H1 (cell line): ENCODE measurements around the gene DYRK1A.

Experiments
- ASH2L ChIP-seq: fragments of 200-600, 300-600 bp; sonication (generic); IDR thresholded peaks from one replicate; pipeline ENCODE4 v1.7.1; 2017; ENCODE audit warnings: low read length
- CHD2 ChIP-seq: IDR thresholded peaks from 2 replicates; pipeline ENCODE4 v1.6.1; 2012; ENCODE audit warnings: low read length, improper control_type of control experiment
- POLR2A ChIP-seq, 2 experiments: IDR thresholded peaks; 1 replicate in 1 of 2; 2 replicates in 1 of 2; pipeline ENCODE4 v1.6.1; 2011; ENCODE audit warnings: low read depth in 2 of 2, low read length in 2 of 2, mild to moderate bottlenecking in 2 of 2; ENCODE audit errors: control extremely low read depth in 1 of 2
- POLR2AphosphoS5 ChIP-seq: IDR thresholded peaks from 2 replicates; pipeline ENCODE4 v1.6.1; 2011; ENCODE audit warnings: low read depth, low read length
- YY1 ChIP-seq: IDR thresholded peaks from 2 replicates; pipeline ENCODE4 v1.6.1; 2011; ENCODE audit warnings: low read depth, mild to moderate bottlenecking, low read length
- TF ChIP-seq, protein P1 (sequence below), 3 experiments: IDR thresholded peaks; 1 replicate in 2 of 3; 2 replicates in 1 of 3; pipeline versions ENCODE4 v1.5.1 to v1.6.1; 2011; ENCODE audit warnings: low read length in 3 of 3, mild to moderate bottlenecking in 3 of 3, inconsistent platforms in 2 of 3, low read depth in 1 of 3, moderate library complexity in 1 of 3; ENCODE audit not compliant: insufficient read depth in 1 of 3; ENCODE audit errors: control extremely low read depth in 1 of 3

DNA sequence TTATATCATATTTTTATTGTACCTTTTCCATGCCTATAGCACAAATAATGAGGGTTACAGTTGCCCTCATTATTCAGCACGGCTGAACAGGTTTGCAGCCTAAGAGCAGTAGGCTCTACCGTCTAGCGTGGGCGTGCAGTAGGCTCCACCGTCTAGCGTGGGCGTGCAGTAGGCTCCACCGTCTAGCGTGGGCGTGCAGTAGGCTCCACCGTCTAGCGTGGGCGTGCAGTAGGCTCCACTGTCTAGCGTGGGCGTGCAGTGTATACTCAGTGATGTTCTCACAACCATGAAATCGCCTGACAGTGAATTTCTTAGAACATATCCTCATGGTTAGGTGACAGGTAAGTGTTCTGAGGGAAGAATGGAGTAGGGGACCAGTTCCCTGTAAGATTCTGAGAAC, 84.9 kb downstream of the DYRK1A start:
- TF ChIP-seq, protein P1, sequence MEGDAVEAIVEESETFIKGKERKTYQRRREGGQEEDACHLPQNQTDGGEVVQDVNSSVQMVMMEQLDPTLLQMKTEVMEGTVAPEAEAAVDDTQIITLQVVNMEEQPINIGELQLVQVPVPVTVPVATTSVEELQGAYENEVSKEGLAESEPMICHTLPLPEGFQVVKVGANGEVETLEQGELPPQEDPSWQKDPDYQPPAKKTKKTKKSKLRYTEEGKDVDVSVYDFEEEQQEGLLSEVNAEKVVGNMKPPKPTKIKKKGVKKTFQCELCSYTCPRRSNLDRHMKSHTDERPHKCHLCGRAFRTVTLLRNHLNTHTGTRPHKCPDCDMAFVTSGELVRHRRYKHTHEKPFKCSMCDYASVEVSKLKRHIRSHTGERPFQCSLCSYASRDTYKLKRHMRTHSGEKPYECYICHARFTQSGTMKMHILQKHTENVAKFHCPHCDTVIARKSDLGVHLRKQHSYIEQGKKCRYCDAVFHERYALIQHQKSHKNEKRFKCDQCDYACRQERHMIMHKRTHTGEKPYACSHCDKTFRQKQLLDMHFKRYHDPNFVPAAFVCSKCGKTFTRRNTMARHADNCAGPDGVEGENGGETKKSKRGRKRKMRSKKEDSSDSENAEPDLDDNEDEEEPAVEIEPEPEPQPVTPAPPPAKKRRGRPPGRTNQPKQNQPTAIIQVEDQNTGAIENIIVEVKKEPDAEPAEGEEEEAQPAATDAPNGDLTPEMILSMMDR (IDR thresholded peaks at IDR 0.05; ENCODE audit: control extremely low read depth in 1 of 3, insufficient read depth in 1 of 3, low read depth in 1 of 3, low read length in 3 of 3), result no peak
- no peak for TF ChIP-seq CHD2
- no peak for TF ChIP-seq POLR2A (IDR thresholded peaks at IDR 0.05; ENCODE audit: control extremely low read depth in 1 of 2, low read depth in 2 of 2, low read length in 2 of 2)
- no peak for TF ChIP-seq POLR2AphosphoS5
- no peak for TF ChIP-seq YY1
- TF ChIP-seq ASH2L, result no peak
